ENCODE results near the gene LUC7L. TPM values are rescaled to one million over a fixed set of nuclear protein-coding genes. Genes with fewer than 3 reads are reported as not detected.
"Not testable (repeated sequence)": the region's sequence is repeated elsewhere in the genome, so short reads cannot be mapped to it uniquely, and the experiment has no call there.

Gene LUC7L
- total and polyA plus RNA-seq, 3 experiments from 2014 or later, result 9.2 to 80.0 (median 78.5) TPM

GRCh38 chr16:272633-273546 lies 43.6 kb upstream of the LUC7L start:
- POLR2A ChIA-PET, result no interaction called here
- H3K4me3 ChIP-seq (ENCODE audit: low read length), result no peak overlapping the region
- H3K36me3 ChIP-seq (ENCODE audit: insufficient read depth, low read length), result no peaks in the 10 kb centered on the region
- H3K27ac Mint-ChIP-seq, result no peak overlapping the region
- no peaks in the 10 kb centered on the region for H3K9me3 Mint-ChIP-seq
- DNase-seq, result no peak
- no peak overlapping the region for H3K27ac ChIP-seq (ENCODE audit: low read depth, low read length)
- H3K4me1 ChIP-seq (ENCODE audit: insufficient read depth, low read length), result no peaks in the 10 kb centered on the region
- peaks cover 0 to 2% (median 0%) of the 10 kb centered on the region in 3 donors for H3K36me3 Mint-ChIP-seq
- H3K9me3 ChIP-seq (ENCODE audit: low read length), result no peaks in the 10 kb centered on the region
- H3K27me3 ChIP-seq (ENCODE audit: insufficient read depth, low read length, poor library complexity, severe bottlenecking), result peaks cover 4% of the 10 kb centered on the region
- peaks cover 10 to 15% of the 10 kb centered on the region in 2 donors for H3K27me3 Mint-ChIP-seq
- CTCF ChIA-PET, result no interaction called here
- H3K4me1 Mint-ChIP-seq, result peaks cover 0 to 9% (median 4%) of the 10 kb centered on the region in 3 donors
- no peak overlapping the region for H3K4me3 Mint-ChIP-seq

- no peaks in the 10 kb centered on the region for H3K9me3 ChIP-seq (ENCODE audit: low read length)
- ChIA-PET CTCF (no interaction called here), POLR2A (no interaction called here)
- Mint-ChIP-seq H3K4me1 (peaks cover 0 to 5% (median 4%) of the 10 kb centered on the region in 3 donors), H3K9me3 (no peaks in the 10 kb centered on the region), H3K27ac (no peak overlapping the region), H3K36me3 (no peaks in the 10 kb centered on the region), H3K27me3 (peaks cover 0 to 6% of the 10 kb centered on the region in 2 donors), H3K4me3 (no peak overlapping the region)
- DNase-seq, result no peak
- no peaks in the 10 kb centered on the region for H3K36me3 ChIP-seq (ENCODE audit: insufficient read depth, low read length)
- H3K4me1 ChIP-seq (ENCODE audit: insufficient read depth, low read length), result no peaks in the 10 kb centered on the region
- no peaks in the 10 kb centered on the region for H3K27me3 ChIP-seq (ENCODE audit: insufficient read depth, low read length, poor library complexity, severe bottlenecking)
- H3K27ac ChIP-seq (ENCODE audit: low read depth, low read length), result no peak overlapping the region
- H3K4me3 ChIP-seq (ENCODE audit: low read length), result no peak overlapping the region
Measured at GRCh38 chr16:270381-271255, 41.4 kb upstream of the LUC7L start.

- peaks cover 0 to 2% (median 0%) of the 10 kb centered on the region in 3 donors for H3K4me1 Mint-ChIP-seq
- Histone ChIP-seq H3K4me3 (ENCODE audit: low read length) (no peak overlapping the region), H3K9me3 (ENCODE audit: low read length) (no peaks in the 10 kb centered on the region), H3K27me3 (ENCODE audit: insufficient read depth, low read length, poor library complexity, severe bottlenecking) (no peaks in the 10 kb centered on the region), H3K4me1 (ENCODE audit: insufficient read depth, low read length) (no peaks in the 10 kb centered on the region), H3K36me3 (ENCODE audit: insufficient read depth, low read length) (no peaks in the 10 kb centered on the region), H3K27ac (ENCODE audit: low read depth, low read length) (no peak overlapping the region)
- no peak overlapping the region for H3K27ac Mint-ChIP-seq
- peaks cover 0 to 3% of the 10 kb centered on the region in 2 donors for H3K27me3 Mint-ChIP-seq
- H3K9me3 Mint-ChIP-seq, result no peaks in the 10 kb centered on the region
- CTCF ChIA-PET, result no interaction called here
- H3K4me3 Mint-ChIP-seq, result no peak overlapping the region
- DNase-seq, result no peak
- H3K36me3 Mint-ChIP-seq, result peaks cover 0 to 2% (median 0%) of the 10 kb centered on the region in 3 donors
- POLR2A ChIA-PET, result no interaction called here
Measured at GRCh38 chr16:269061-269796, 40.0 kb upstream of the LUC7L start.

GRCh38 chr16:268141-269053 lies 39.1 kb upstream of the LUC7L start:
- Histone ChIP-seq H3K36me3 (ENCODE audit: insufficient read depth, low read length) (no peaks in the 10 kb centered on the region), H3K27me3 (ENCODE audit: insufficient read depth, low read length, poor library complexity, severe bottlenecking) (no peaks in the 10 kb centered on the region), H3K27ac (ENCODE audit: low read depth, low read length) (no peak overlapping the region), H3K4me3 (ENCODE audit: low read length) (no peak overlapping the region), H3K4me1 (ENCODE audit: insufficient read depth, low read length) (no peaks in the 10 kb centered on the region), H3K9me3 (ENCODE audit: low read length) (no peaks in the 10 kb centered on the region)
- H3K4me1 Mint-ChIP-seq, result peaks cover 0 to 2% (median 0%) of the 10 kb centered on the region in 3 donors
- CTCF ChIA-PET, result no interaction called here
- DNase-seq, result no peak
- H3K27ac Mint-ChIP-seq, result peak overlapping the region in 2 of 8 donors; percentile 43 to 83
- POLR2A ChIA-PET, result no interaction called here
- H3K4me3 Mint-ChIP-seq, result no peak overlapping the region
- no peaks in the 10 kb centered on the region for H3K9me3 Mint-ChIP-seq
- peaks cover 0 to 8% (median 0%) of the 10 kb centered on the region in 3 donors for H3K36me3 Mint-ChIP-seq
- H3K27me3 Mint-ChIP-seq, result peaks cover 0 to 3% of the 10 kb centered on the region in 2 donors

GRCh38 chr16:267562-267961 lies 38.3 kb upstream of the LUC7L start:
- H3K27me3 ChIP-seq (ENCODE audit: insufficient read depth, low read length, poor library complexity, severe bottlenecking); DNase-seq; H3K4me3 Mint-ChIP-seq; H3K36me3 ChIP-seq (ENCODE audit: insufficient read depth, low read length); H3K4me3 ChIP-seq (ENCODE audit: low read length); H3K27ac ChIP-seq (ENCODE audit: low read depth, low read length); POLR2A ChIA-PET; H3K9me3 Mint-ChIP-seq; H3K27me3 Mint-ChIP-seq; CTCF ChIA-PET; H3K4me1 Mint-ChIP-seq; H3K9me3 ChIP-seq (ENCODE audit: low read length); H3K4me1 ChIP-seq (ENCODE audit: insufficient read depth, low read length): not testable (repeated sequence)
- Mint-ChIP-seq H3K36me3 (peaks cover 0 to 13% (median 0%) of the 10 kb centered on the region in 3 donors), H3K27ac (peak overlapping the region in 1 of 8 donors; percentile 17)

- no peaks in the 10 kb centered on the region for H3K9me3 ChIP-seq (ENCODE audit: low read length)
- POLR2A ChIA-PET, result no interaction called here
Measured at GRCh38 chr16:266258-267164, 37.3 kb upstream of the LUC7L start.

More at GRCh38 chr16:266258-267164, 37.3 kb upstream of the LUC7L start:
- Mint-ChIP-seq H3K27ac (no peak overlapping the region), H3K9me3 (no peaks in the 10 kb centered on the region), H3K36me3 (peaks cover 0 to 23% (median 0%) of the 10 kb centered on the region in 3 donors), H3K27me3 (no peaks in the 10 kb centered on the region), H3K4me1 (peaks cover 0 to 2% (median 0%) of the 10 kb centered on the region in 3 donors), H3K4me3 (no peak overlapping the region)
- CTCF ChIA-PET, result no interaction called here
- no peaks in the 10 kb centered on the region for H3K27me3 ChIP-seq (ENCODE audit: insufficient read depth, low read length, poor library complexity, severe bottlenecking)
- H3K36me3 ChIP-seq (ENCODE audit: insufficient read depth, low read length), result no peaks in the 10 kb centered on the region
- H3K27ac ChIP-seq (ENCODE audit: low read depth, low read length), result no peak overlapping the region
- no peak for DNase-seq
- no peak overlapping the region for H3K4me3 ChIP-seq (ENCODE audit: low read length)
- no peaks in the 10 kb centered on the region for H3K4me1 ChIP-seq (ENCODE audit: insufficient read depth, low read length)
